WI38 (cell line): ENCODE results near the gene MAP2K6.

Experiments
- H3K4me3 ChIP-seq: 2 replicates; pipeline ENCODE4 v1.5.1; 2011; ENCODE audit warnings: low read depth, mild to moderate bottlenecking, control low read depth, low read length
- CTCF ChIP-seq: IDR thresholded peaks from 2 replicates; pipeline ENCODE4 v1.5.1; 2012; ENCODE audit warnings: low read depth, mild to moderate bottlenecking, control low read depth, low read length

MAP2K6 gene

GRCh38 chr17:69454051-69454450 is 39.6 kb downstream of the MAP2K6 start:
- no peak overlapping the region for H3K4me3 ChIP-seq
- TF ChIP-seq CTCF: no peak

- H3K4me3 ChIP-seq: no peak overlapping the region
These were observed 40.5 kb downstream of the MAP2K6 start for GRCh38 chr17:69455040-69455439.

GRCh38 chr17:69457603-69458002 is 43.1 kb downstream of the MAP2K6 start:
- no peak for TF ChIP-seq CTCF

More at GRCh38 chr17:69455040-69455439, 40.5 kb downstream of the MAP2K6 start:
- no peak for TF ChIP-seq CTCF

GRCh38 chr17:69460963-69461922 is 46.7 kb downstream of the MAP2K6 start:
- H3K4me3 ChIP-seq: no peak overlapping the region
- no peak for TF ChIP-seq CTCF

More at GRCh38 chr17:69457603-69458002, 43.1 kb downstream of the MAP2K6 start:
- no peak overlapping the region for H3K4me3 ChIP-seq

- TF ChIP-seq CTCF: no peak
- no peak overlapping the region for H3K4me3 ChIP-seq
These were observed 47.5 kb downstream of the MAP2K6 start for GRCh38 chr17:69461951-69462369.

GRCh38 chr17:69462882-69463281 is 48.4 kb downstream of the MAP2K6 start:
- no peak for TF ChIP-seq CTCF
- no peak overlapping the region for H3K4me3 ChIP-seq

- no peak overlapping the region for H3K4me3 ChIP-seq
- no peak for TF ChIP-seq CTCF
These were observed 52.0 kb downstream of the MAP2K6 start for GRCh38 chr17:69466451-69466850.
